ENCODE data around the gene PHLDB3.
"Not testable (repeated sequence)": the region's sequence is repeated elsewhere in the genome, so short reads cannot be mapped to it uniquely, and the experiment has no call there.

The PHLDB3 gene

GRCh38 chr19:43518051-43518450 is 13.5 kb upstream of the PHLDB3 start:
- Histone ChIP-seq H3K9me2 (replicated peaks; ENCODE audit: insufficient read depth, low read length) (no peaks in the 10 kb centered on the region), H3F3A (ENCODE audit: insufficient read depth) (no peaks in the 10 kb centered on the region), H3K4me3 (ENCODE audit: insufficient read depth, low read length, poor library complexity, severe bottlenecking) (no peak overlapping the region), H2AFZ (ENCODE audit: low read depth, low read length, severe bottlenecking) (no peak overlapping the region), H3K79me2 (ENCODE audit: insufficient read depth, low read length) (no peaks in the 10 kb centered on the region), H3K27me3 (ENCODE audit: low read length) (no peaks in the 10 kb centered on the region), H3K9ac (ENCODE audit: low read length) (no peak overlapping the region), H3K27ac (ENCODE audit: low read depth, low read length) (no peak overlapping the region), H3K36me3 (ENCODE audit: low read length) (no peaks in the 10 kb centered on the region), H3K4me2 (ENCODE audit: low read depth, low read length, poor library complexity, severe bottlenecking) (no peak overlapping the region), H3K9me3 (ENCODE audit: insufficient read depth, low read length) (no peaks in the 10 kb centered on the region), H4K20me1 (ENCODE audit: low read depth, low read length) (no peaks in the 10 kb centered on the region)
- TF ChIP-seq EZH2phosphoT487 (conservative IDR thresholded peaks at IDR 0.05; ENCODE audit: low read length) = no peak
- TF ChIP-seq CTCF (IDR thresholded peaks at IDR 0.05; ENCODE audit: insufficient read depth, low read length, poor library complexity, severe bottlenecking) = no peak

DNA sequence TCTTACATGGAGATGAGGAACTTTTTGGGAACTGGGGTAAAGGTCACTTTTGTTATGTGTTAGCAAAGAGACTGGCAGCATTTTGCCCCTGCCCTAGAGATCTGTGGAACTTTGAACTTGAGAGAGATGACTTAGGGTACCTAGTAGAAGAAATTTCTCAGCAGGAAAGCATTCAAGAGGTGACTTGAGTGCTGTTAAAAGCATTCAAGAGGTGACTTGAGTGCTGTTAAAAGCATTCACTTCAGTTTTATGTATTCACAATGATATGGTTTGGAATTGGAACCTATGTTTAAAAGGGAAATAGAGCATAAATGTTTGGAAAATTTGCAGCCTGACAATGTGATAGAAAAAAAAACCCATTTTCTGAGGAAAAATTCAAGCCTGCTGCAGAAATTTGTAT is 7.9 kb upstream of the PHLDB3 start:
- not testable (repeated sequence) for H4K20me1 ChIP-seq (ENCODE audit: low read depth, low read length); H3K9me2 ChIP-seq (replicated peaks; ENCODE audit: insufficient read depth, low read length); H2AFZ ChIP-seq (ENCODE audit: low read depth, low read length, severe bottlenecking); H3K4me3 ChIP-seq (ENCODE audit: insufficient read depth, low read length, poor library complexity, severe bottlenecking); H3K36me3 ChIP-seq (ENCODE audit: low read length); H3K9ac ChIP-seq (ENCODE audit: low read length); H3K27me3 ChIP-seq (ENCODE audit: low read length); H3K9me3 ChIP-seq (ENCODE audit: insufficient read depth, low read length); H3K79me2 ChIP-seq (ENCODE audit: insufficient read depth, low read length); H3K27ac ChIP-seq (ENCODE audit: low read depth, low read length); H3K4me2 ChIP-seq (ENCODE audit: low read depth, low read length, poor library complexity, severe bottlenecking); H3F3A ChIP-seq (ENCODE audit: insufficient read depth)

DNA sequence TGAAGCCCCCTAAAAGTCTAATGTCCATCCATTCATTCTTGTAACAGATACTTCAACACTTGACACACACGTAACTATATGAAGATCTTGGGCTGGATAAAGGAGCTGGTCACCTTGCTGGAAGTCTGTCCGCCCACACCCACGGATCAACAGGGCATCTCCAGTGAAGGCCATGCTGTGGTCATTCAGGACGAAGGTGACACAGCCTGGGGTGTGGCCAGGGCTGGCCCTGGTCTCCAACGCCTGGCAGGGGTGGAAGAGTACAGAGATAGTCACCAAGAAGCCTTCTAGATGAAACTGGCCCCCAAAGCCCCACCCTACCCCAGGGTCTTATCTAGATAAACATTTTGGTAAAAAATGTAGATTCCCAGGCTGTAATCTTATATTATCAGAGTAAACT is 6.8 kb upstream of the PHLDB3 start:
- no peaks in the 10 kb centered on the region for H3K27me3 ChIP-seq (ENCODE audit: low read length)
- H3K4me2 ChIP-seq (ENCODE audit: low read depth, low read length, poor library complexity, severe bottlenecking) = no peak overlapping the region
- no peak overlapping the region for H3K9ac ChIP-seq (ENCODE audit: low read length)
- no peaks in the 10 kb centered on the region for H3K9me3 ChIP-seq (ENCODE audit: insufficient read depth, low read length)
- H3K36me3 ChIP-seq (ENCODE audit: low read length) = no peaks in the 10 kb centered on the region
- H3K9me2 ChIP-seq (replicated peaks; ENCODE audit: insufficient read depth, low read length) = no peaks in the 10 kb centered on the region
- H3K79me2 ChIP-seq (ENCODE audit: insufficient read depth, low read length) = no peaks in the 10 kb centered on the region
- TF ChIP-seq EZH2phosphoT487 (conservative IDR thresholded peaks at IDR 0.05; ENCODE audit: low read length) (no peak), CTCF (IDR thresholded peaks at IDR 0.05; ENCODE audit: insufficient read depth, low read length, poor library complexity, severe bottlenecking) (no peak)
- H3K27ac ChIP-seq (ENCODE audit: low read depth, low read length) = no peak overlapping the region
- no peaks in the 10 kb centered on the region for H4K20me1 ChIP-seq (ENCODE audit: low read depth, low read length)
- no peak overlapping the region for H2AFZ ChIP-seq (ENCODE audit: low read depth, low read length, severe bottlenecking)
- H3F3A ChIP-seq (ENCODE audit: insufficient read depth) = no peaks in the 10 kb centered on the region
- H3K4me3 ChIP-seq (ENCODE audit: insufficient read depth, low read length, poor library complexity, severe bottlenecking) = no peak overlapping the region

DNA sequence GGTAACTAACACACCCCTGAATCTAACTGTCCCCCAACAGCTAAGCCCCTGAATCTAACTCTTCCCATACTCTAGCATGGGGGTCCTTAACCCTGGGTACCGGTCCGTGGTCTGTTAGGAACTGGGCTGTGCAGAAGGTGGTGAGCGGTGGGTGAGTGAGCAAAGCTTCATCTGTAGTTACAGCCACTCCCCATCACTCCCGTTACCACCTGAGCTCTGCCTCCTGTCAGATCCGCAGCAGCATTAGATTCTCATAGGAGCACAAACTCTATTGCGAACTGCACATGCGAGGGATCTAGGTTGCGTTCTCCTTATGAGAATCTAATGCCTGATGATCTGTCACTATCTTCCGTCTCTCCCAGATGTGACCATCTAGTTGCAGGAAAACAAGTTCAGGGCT is 6.2 kb upstream of the PHLDB3 start:
- no peak overlapping the region for H3K4me2 ChIP-seq (ENCODE audit: low read depth, low read length, poor library complexity, severe bottlenecking)
- TF ChIP-seq CTCF (IDR thresholded peaks at IDR 0.05; ENCODE audit: insufficient read depth, low read length, poor library complexity, severe bottlenecking) (no peak), EZH2phosphoT487 (conservative IDR thresholded peaks at IDR 0.05; ENCODE audit: low read length) (no peak)
- no peak overlapping the region for H3K4me3 ChIP-seq (ENCODE audit: insufficient read depth, low read length, poor library complexity, severe bottlenecking)
- no peak overlapping the region for H3K27ac ChIP-seq (ENCODE audit: low read depth, low read length)
- H3F3A ChIP-seq (ENCODE audit: insufficient read depth) = no peaks in the 10 kb centered on the region
- no peaks in the 10 kb centered on the region for H3K27me3 ChIP-seq (ENCODE audit: low read length)
- no peaks in the 10 kb centered on the region for H3K79me2 ChIP-seq (ENCODE audit: insufficient read depth, low read length)
- no peaks in the 10 kb centered on the region for H3K9me3 ChIP-seq (ENCODE audit: insufficient read depth, low read length)
- H3K9ac ChIP-seq (ENCODE audit: low read length) = no peak overlapping the region
- no peak overlapping the region for H2AFZ ChIP-seq (ENCODE audit: low read depth, low read length, severe bottlenecking)
- no peaks in the 10 kb centered on the region for H3K9me2 ChIP-seq (replicated peaks; ENCODE audit: insufficient read depth, low read length)
- H3K36me3 ChIP-seq (ENCODE audit: low read length) = no peaks in the 10 kb centered on the region
- H4K20me1 ChIP-seq (ENCODE audit: low read depth, low read length) = no peaks in the 10 kb centered on the region
